Mesothelial cell of epicardium (in vitro differentiated cells): Measurements from ENCODE around the gene GP9. TPM values are rescaled to one million over a fixed set of nuclear protein-coding genes. Genes with fewer than 3 reads are reported as not detected.
"Not testable (repeated sequence)": the region's sequence is repeated elsewhere in the genome, so short reads cannot be mapped to it uniquely, and the experiment has no call there.

ENCODE experiments used
- DNase-seq, 2 experiments: peaks; one replicate each; pipeline ENCODE4 v3.0.0; 2021; ENCODE audit warnings: low spot score in 2 of 2; ENCODE audit not compliant: unreplicated experiment in 2 of 2
- H3K27ac Mint-ChIP-seq: 2 replicates; pipeline ENCODE4 v1.8.0; 2021; ENCODE audit warnings: mixed read lengths
- H3K27me3 Mint-ChIP-seq: 2 replicates; pipeline ENCODE4 v1.8.0; 2021; ENCODE audit warnings: low read depth, mixed read lengths
- H3K36me3 Mint-ChIP-seq: 2 replicates; pipeline ENCODE4 v1.8.0; 2021; ENCODE audit warnings: mixed read lengths
- H3K4me1 Mint-ChIP-seq: 2 replicates; pipeline ENCODE4 v1.8.0; 2021; ENCODE audit warnings: mixed read lengths
- H3K4me3 Mint-ChIP-seq: 2 replicates; pipeline ENCODE4 v1.8.0; 2021; ENCODE audit warnings: mild to moderate bottlenecking, moderate library complexity, mixed read lengths
- H3K9me3 Mint-ChIP-seq: 2 replicates; pipeline ENCODE4 v1.8.0; 2021; ENCODE audit warnings: mixed read lengths
- CTCF ChIP-seq: fragments of 200-600 bp; sonication (generic); IDR thresholded peaks from one replicate; pipeline ENCODE4 v1.5.0; 2021; ENCODE audit warnings: antibody characterized with exemption; ENCODE audit not compliant: unreplicated experiment
- total RNA-seq: library from RNA; stranded (reverse); gene quantifications from 3 replicates; pipeline ENCODE4 v1.2.1, GENCODE V29; 2021

GP9 gene
- total RNA-seq, 1 donor from 2014 or later: not detected

GRCh38 chr3:129087138-129087702 lies 26.6 kb downstream of the GP9 start:
- Mint-ChIP-seq H3K9me3 (no peaks in the 10 kb centered on the region), H3K4me1 (no peaks in the 10 kb centered on the region), H3K4me3 (no peak overlapping the region), H3K36me3 (peaks cover 2% of the 10 kb centered on the region), H3K27me3 (no peaks in the 10 kb centered on the region), H3K27ac (peak overlapping the region; percentile 21)
- TF ChIP-seq CTCF: no peak
- DNase-seq: no peak

- peak in 1 of 2 experiments; percentile 53 for DNase-seq
- not testable (repeated sequence) for H3K27ac Mint-ChIP-seq
Observed at GRCh38 chr3:129087904-129088303, 27.3 kb downstream of the GP9 start.

GRCh38 chr3:129088312-129088711 lies 27.7 kb downstream of the GP9 start:
- not testable (repeated sequence) for H3K4me1 Mint-ChIP-seq, H3K9me3 Mint-ChIP-seq, H3K4me3 Mint-ChIP-seq, H3K36me3 Mint-ChIP-seq, DNase-seq, H3K27me3 Mint-ChIP-seq, H3K27ac Mint-ChIP-seq

More at GRCh38 chr3:129087904-129088303, 27.3 kb downstream of the GP9 start:
- H3K4me3 Mint-ChIP-seq, H3K9me3 Mint-ChIP-seq, H3K4me1 Mint-ChIP-seq, H3K27me3 Mint-ChIP-seq, H3K36me3 Mint-ChIP-seq: not testable (repeated sequence)

- peaks cover 19% of the 10 kb centered on the region for H3K9me3 Mint-ChIP-seq
- TF ChIP-seq CTCF: no peak
- H3K36me3 Mint-ChIP-seq: peaks cover 33% of the 10 kb centered on the region
- DNase-seq: no peak
- H3K4me3 Mint-ChIP-seq: no peak overlapping the region
- no peak overlapping the region for H3K27ac Mint-ChIP-seq
- H3K4me1 Mint-ChIP-seq: no peaks in the 10 kb centered on the region
- no peaks in the 10 kb centered on the region for H3K27me3 Mint-ChIP-seq
Observed at GRCh38 chr3:129095285-129095684, 34.7 kb downstream of the GP9 start.

GRCh38 chr3:129100274-129100673 lies 39.7 kb downstream of the GP9 start:
- Mint-ChIP-seq H3K9me3 (peaks cover 19% of the 10 kb centered on the region), H3K4me1 (peaks cover 5% of the 10 kb centered on the region), H3K27me3 (no peaks in the 10 kb centered on the region), H3K36me3 (peaks cover 29% of the 10 kb centered on the region), H3K27ac (no peak overlapping the region), H3K4me3 (no peak overlapping the region)
- TF ChIP-seq CTCF: no peak
- no peak for DNase-seq

- no peak for DNase-seq
- H3K27ac Mint-ChIP-seq: peak overlapping the region; percentile 49
- H3K4me3 Mint-ChIP-seq: no peak overlapping the region
- H3K9me3 Mint-ChIP-seq: peaks cover 19% of the 10 kb centered on the region
- peaks cover 26% of the 10 kb centered on the region for H3K36me3 Mint-ChIP-seq
- peaks cover 5% of the 10 kb centered on the region for H3K4me1 Mint-ChIP-seq
- no peak for TF ChIP-seq CTCF
- H3K27me3 Mint-ChIP-seq: no peaks in the 10 kb centered on the region
Observed at GRCh38 chr3:129101370-129102138, 41.0 kb downstream of the GP9 start.
